GM23338 (cell line): Measurements from ENCODE around the gene PTPRQ.

Experiments
- CREB1 ChIP-seq: fragments of 250-450 bp; sonication (Bioruptor Pico); IDR thresholded peaks from 2 replicates; pipeline ENCODE4 v1.5.0; 2020; ENCODE audit warnings: low read depth, mild to moderate bottlenecking, moderate library complexity
- CTCF ChIP-seq, 2 experiments: fragments of 200-600 bp in 1 of 2; sonication (generic) in 1 of 2; conservative IDR thresholded peaks; 2 replicates each; pipeline versions ENCODE4 v1.5.1 to v1.6.1; 2016 to 2017; ENCODE audit warnings: antibody characterized with exemption in 2 of 2, low read depth in 2 of 2, mild to moderate bottlenecking in 2 of 2, moderate library complexity in 1 of 2
- ETS1 ChIP-seq: IDR thresholded peaks from 2 replicates; pipeline ENCODE4 v1.6.1; 2016; ENCODE audit warnings: antibody characterized with exemption
- EZH2 ChIP-seq: fragments of 200-600 bp; sonication (generic); IDR thresholded peaks from one replicate; pipeline ENCODE4 v1.8.0; 2017; ENCODE audit warnings: antibody characterized with exemption, mild to moderate bottlenecking, low read depth; ENCODE audit not compliant: unreplicated experiment
- EZH2phosphoT487 ChIP-seq: fragments of 200-600 bp; sonication (generic); IDR thresholded peaks from one replicate; pipeline ENCODE4 v1.8.1; 2018; ENCODE audit warnings: antibody characterized with exemption; ENCODE audit not compliant: unreplicated experiment
- NANOG ChIP-seq: IDR thresholded peaks from 2 replicates; pipeline ENCODE4 v1.6.1; 2016; ENCODE audit warnings: antibody characterized with exemption, borderline replicate concordance
- POLR2AphosphoS5 ChIP-seq: IDR thresholded peaks from 2 replicates; pipeline ENCODE4 v1.6.1; 2016; ENCODE audit warnings: antibody characterized with exemption, low read depth
- ZNF114 ChIP-seq: fragments of 250-450 bp; sonication (Bioruptor Pico); IDR thresholded peaks from 2 replicates; pipeline ENCODE4 v1.5.0; 2020; ENCODE audit warnings: mild to moderate bottlenecking, moderate library complexity
- TF ChIP-seq, protein P1 (sequence below): IDR thresholded peaks from one replicate; pipeline ENCODE4 v1.6.1; 2018; ENCODE audit warnings: antibody characterized with exemption; ENCODE audit not compliant: unreplicated experiment

GRCh38 chr12:80415466-80415865, 28.6 kb upstream of the PTPRQ start:
- no peak for TF ChIP-seq CTCF (conservative IDR thresholded peaks at IDR 0.05; ENCODE audit: low read depth in 2 of 2)
- no peak for TF ChIP-seq POLR2AphosphoS5
- TF ChIP-seq EZH2, result no peak
- no peak for TF ChIP-seq ETS1
- TF ChIP-seq ZNF114, result no peak
- TF ChIP-seq, protein P1, sequence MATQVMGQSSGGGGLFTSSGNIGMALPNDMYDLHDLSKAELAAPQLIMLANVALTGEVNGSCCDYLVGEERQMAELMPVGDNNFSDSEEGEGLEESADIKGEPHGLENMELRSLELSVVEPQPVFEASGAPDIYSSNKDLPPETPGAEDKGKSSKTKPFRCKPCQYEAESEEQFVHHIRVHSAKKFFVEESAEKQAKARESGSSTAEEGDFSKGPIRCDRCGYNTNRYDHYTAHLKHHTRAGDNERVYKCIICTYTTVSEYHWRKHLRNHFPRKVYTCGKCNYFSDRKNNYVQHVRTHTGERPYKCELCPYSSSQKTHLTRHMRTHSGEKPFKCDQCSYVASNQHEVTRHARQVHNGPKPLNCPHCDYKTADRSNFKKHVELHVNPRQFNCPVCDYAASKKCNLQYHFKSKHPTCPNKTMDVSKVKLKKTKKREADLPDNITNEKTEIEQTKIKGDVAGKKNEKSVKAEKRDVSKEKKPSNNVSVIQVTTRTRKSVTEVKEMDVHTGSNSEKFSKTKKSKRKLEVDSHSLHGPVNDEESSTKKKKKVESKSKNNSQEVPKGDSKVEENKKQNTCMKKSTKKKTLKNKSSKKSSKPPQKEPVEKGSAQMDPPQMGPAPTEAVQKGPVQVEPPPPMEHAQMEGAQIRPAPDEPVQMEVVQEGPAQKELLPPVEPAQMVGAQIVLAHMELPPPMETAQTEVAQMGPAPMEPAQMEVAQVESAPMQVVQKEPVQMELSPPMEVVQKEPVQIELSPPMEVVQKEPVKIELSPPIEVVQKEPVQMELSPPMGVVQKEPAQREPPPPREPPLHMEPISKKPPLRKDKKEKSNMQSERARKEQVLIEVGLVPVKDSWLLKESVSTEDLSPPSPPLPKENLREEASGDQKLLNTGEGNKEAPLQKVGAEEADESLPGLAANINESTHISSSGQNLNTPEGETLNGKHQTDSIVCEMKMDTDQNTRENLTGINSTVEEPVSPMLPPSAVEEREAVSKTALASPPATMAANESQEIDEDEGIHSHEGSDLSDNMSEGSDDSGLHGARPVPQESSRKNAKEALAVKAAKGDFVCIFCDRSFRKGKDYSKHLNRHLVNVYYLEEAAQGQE, result no peak
- no peak for TF ChIP-seq CREB1 (CRISPR knock-in tag)
- no peak for TF ChIP-seq NANOG
- TF ChIP-seq EZH2phosphoT487, result no peak
